Endothelial cell of umbilical vein (primary cell): Measurements from ENCODE around the gene HECW1.

Source experiments
- GATA2 ChIP-seq: IDR thresholded peaks from 2 replicates; pipeline ENCODE4 v1.7.0; 2011; ENCODE audit warnings: low read depth, mild to moderate bottlenecking, moderate library complexity, mixed read lengths, low read length; ENCODE audit not compliant: insufficient read length, insufficient read depth
- POLR2A ChIP-seq: IDR thresholded peaks from 2 replicates; pipeline ENCODE4 v1.6.1; 2012; ENCODE audit warnings: low read depth, mild to moderate bottlenecking, control low read depth, low read length
- TF ChIP-seq, protein P1 (sequence below), 2 donors: IDR thresholded peaks; 1 replicate in 1 of 2; 2 replicates in 1 of 2; pipeline ENCODE4 v1.5.1; 2011; ENCODE audit warnings: low read length in 2 of 2, mild to moderate bottlenecking in 2 of 2, moderate library complexity in 2 of 2, control low read depth in 1 of 2, inconsistent platforms in 1 of 2, low read depth in 1 of 2; ENCODE audit not compliant: insufficient read depth in 1 of 2; ENCODE audit errors: extremely low read depth in 1 of 2

DNA sequence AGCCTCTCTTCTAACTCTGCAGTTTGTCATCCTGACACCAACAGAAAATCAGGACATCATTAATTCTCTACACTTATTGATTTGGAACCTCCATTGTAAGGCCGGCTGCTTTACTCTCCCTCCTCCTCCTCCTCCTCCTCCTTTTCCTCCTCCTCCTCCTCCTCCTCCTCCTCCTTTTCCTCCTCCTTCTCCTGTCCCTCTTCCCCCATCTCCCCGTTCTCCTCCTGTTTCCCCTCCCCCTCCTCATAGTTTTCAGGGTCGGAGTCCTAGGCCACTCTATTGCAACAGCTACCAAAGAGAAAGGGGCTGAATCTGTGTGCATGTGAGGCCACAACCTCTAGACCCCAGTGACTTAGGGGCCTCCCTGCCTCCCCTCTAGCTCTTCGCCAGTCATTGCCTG lies 136.1 kb downstream of the HECW1 start:
- TF ChIP-seq, protein P1, sequence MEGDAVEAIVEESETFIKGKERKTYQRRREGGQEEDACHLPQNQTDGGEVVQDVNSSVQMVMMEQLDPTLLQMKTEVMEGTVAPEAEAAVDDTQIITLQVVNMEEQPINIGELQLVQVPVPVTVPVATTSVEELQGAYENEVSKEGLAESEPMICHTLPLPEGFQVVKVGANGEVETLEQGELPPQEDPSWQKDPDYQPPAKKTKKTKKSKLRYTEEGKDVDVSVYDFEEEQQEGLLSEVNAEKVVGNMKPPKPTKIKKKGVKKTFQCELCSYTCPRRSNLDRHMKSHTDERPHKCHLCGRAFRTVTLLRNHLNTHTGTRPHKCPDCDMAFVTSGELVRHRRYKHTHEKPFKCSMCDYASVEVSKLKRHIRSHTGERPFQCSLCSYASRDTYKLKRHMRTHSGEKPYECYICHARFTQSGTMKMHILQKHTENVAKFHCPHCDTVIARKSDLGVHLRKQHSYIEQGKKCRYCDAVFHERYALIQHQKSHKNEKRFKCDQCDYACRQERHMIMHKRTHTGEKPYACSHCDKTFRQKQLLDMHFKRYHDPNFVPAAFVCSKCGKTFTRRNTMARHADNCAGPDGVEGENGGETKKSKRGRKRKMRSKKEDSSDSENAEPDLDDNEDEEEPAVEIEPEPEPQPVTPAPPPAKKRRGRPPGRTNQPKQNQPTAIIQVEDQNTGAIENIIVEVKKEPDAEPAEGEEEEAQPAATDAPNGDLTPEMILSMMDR (IDR thresholded peaks at IDR 0.05; ENCODE audit: extremely low read depth in 1 of 2, insufficient read depth in 1 of 2, low read depth in 1 of 2, low read length in 2 of 2): no peak
- TF ChIP-seq POLR2A: no peak
- no peak for TF ChIP-seq GATA2
